HepG2 (cell line): ENCODE data around the gene C1orf74. TPM values are rescaled to one million over a fixed set of nuclear protein-coding genes. Genes with fewer than 3 reads are reported as not detected.
A peak's percentile ranks its signal among the peaks of the same experiment; 100 is the strongest.

Experiments used
- BCL6 ChIP-seq: IDR thresholded peaks from 2 replicates; pipeline ENCODE4 v1.6.1; 2016; ENCODE audit warnings: missing genetic modification reagents, missing compliant biosample characterization
- GABPB1 ChIP-seq: IDR thresholded peaks from 2 replicates; pipeline ENCODE4 v1.6.1; 2016; ENCODE audit warnings: mild to moderate bottlenecking, missing genetic modification reagents, moderate library complexity, missing compliant biosample characterization
- GATAD2A ChIP-seq: IDR thresholded peaks from 2 replicates; pipeline ENCODE4 v1.6.1; 2016
- HNRNPUL1 ChIP-seq: fragments of 200-400 bp; formaldehyde crosslinking; IDR thresholded peaks from 2 replicates; pipeline ENCODE4 v1.6.1; 2017; ENCODE audit warnings: low read depth, mild to moderate bottlenecking, low read length, moderate library complexity
- IKZF1 ChIP-seq: fragments of 450-650 bp; IDR thresholded peaks from 2 replicates; pipeline ENCODE4 v1.7.1; 2016
- LCORL ChIP-seq, 2 experiments: fragments of 450-650 bp in 1 of 2; sonication (generic) in 1 of 2; formaldehyde crosslinking in 1 of 2; IDR thresholded peaks; 2 replicates each; pipeline versions ENCODE4 v1.5.0 to v1.6.1; 2017 to 2020; ENCODE audit warnings: antibody characterized with exemption in 1 of 2, missing genetic modification reagents in 1 of 2
- MAF1 ChIP-seq: sonication (generic); formaldehyde crosslinking; IDR thresholded peaks from 2 replicates; pipeline ENCODE4 v1.5.0; 2020; ENCODE audit warnings: missing genetic modification reagents, borderline replicate concordance
- MLLT10 ChIP-seq: sonication (generic); formaldehyde crosslinking; IDR thresholded peaks from 2 replicates; pipeline ENCODE4 v1.4.0; 2020; ENCODE audit warnings: missing genetic modification reagents
- MYC ChIP-seq: sonication (generic); formaldehyde crosslinking; IDR thresholded peaks from 2 replicates; pipeline ENCODE4 v1.9.0; 2021; ENCODE audit warnings: missing genetic modification reagents, borderline replicate concordance
- NR0B2 ChIP-seq: sonication (generic); formaldehyde crosslinking; IDR thresholded peaks from 2 replicates; pipeline ENCODE4 v1.4.0; 2020; ENCODE audit warnings: mild to moderate bottlenecking, missing genetic modification reagents
- PITX1 ChIP-seq: sonication (generic); formaldehyde crosslinking; IDR thresholded peaks from 2 replicates; pipeline ENCODE4 v1.5.1; 2020; ENCODE audit warnings: mild to moderate bottlenecking, missing genetic modification reagents
- SPEN ChIP-seq: sonication (generic); formaldehyde crosslinking; IDR thresholded peaks from 2 replicates; pipeline ENCODE4 v1.5.1; 2020; ENCODE audit warnings: low read depth, mild to moderate bottlenecking, missing genetic modification reagents
- SYNCRIP ChIP-seq: fragments of 200-400 bp; formaldehyde crosslinking; IDR thresholded peaks from 2 replicates; pipeline ENCODE4 v1.6.1; 2018; ENCODE audit warnings: mild to moderate bottlenecking, low read depth, low read length; ENCODE audit not compliant: insufficient read depth
- TAF15 ChIP-seq: fragments of 200-400 bp; formaldehyde crosslinking; IDR thresholded peaks from one replicate; pipeline ENCODE4 v1.6.1; 2018; ENCODE audit warnings: mild to moderate bottlenecking, low read depth, low read length; ENCODE audit not compliant: poor library complexity, severe bottlenecking
- TEAD3 ChIP-seq: optimal IDR thresholded peaks from 2 replicates; pipeline ENCODE3; 2016; ENCODE audit warnings: borderline replicate concordance
- ZNF263 ChIP-seq: sonication (generic); formaldehyde crosslinking; IDR thresholded peaks from 2 replicates; pipeline ENCODE4 v1.4.0; 2020; ENCODE audit warnings: missing genetic modification reagents
- ZNF451 ChIP-seq: sonication (generic); formaldehyde crosslinking; IDR thresholded peaks from 2 replicates; pipeline ENCODE4 v1.5.0; 2020; ENCODE audit warnings: mild to moderate bottlenecking, missing genetic modification reagents
- ZNF800 ChIP-seq: sonication (generic); formaldehyde crosslinking; IDR thresholded peaks from 2 replicates; pipeline ENCODE4 v1.4.0; 2020; ENCODE audit warnings: missing genetic modification reagents
- polyA plus RNA-seq, 8 experiments: library from polyadenylated mRNA; depleted of rRNA in 3 of 8; stranded (reverse) in 7 of 8; unstranded in 1 of 8; fragments of >200 nt; fragmentation: Illumina TruSeq in 4 of 8; extraction: Trizol in 4 of 8; gene quantifications; 2 replicates each; pipeline versions ENCODE4 v1.2.1 to v1.2.3, GENCODE V29; 2011 to 2016; ENCODE audit warnings: low read depth in 4 of 8, missing spikeins in 1 of 8, mixed read lengths in 1 of 8; ENCODE audit not compliant: insufficient read depth in 1 of 8
- total RNA-seq, 5 experiments: library from RNA; depleted of rRNA; stranded (reverse); fragments of >200 nt; fragmentation: Illumina TruSeq; extraction: Trizol; gene quantifications; 2 replicates each; pipeline ENCODE4 v1.2.3, GENCODE V29; 2016; ENCODE audit warnings: low read depth in 1 of 5
- TF ChIP-seq, protein P1 (sequence below): sonication (generic); formaldehyde crosslinking; IDR thresholded peaks from 2 replicates; pipeline ENCODE4 v1.8.0; 2022; ENCODE audit warnings: missing genetic modification reagents, mild to moderate bottlenecking, inconsistent platforms, borderline replicate concordance
- TF ChIP-seq, protein P2 (sequence below): sonication (generic); formaldehyde crosslinking; IDR thresholded peaks from 2 replicates; pipeline ENCODE4 v1.4.0; 2020; ENCODE audit warnings: missing genetic modification reagents, borderline replicate concordance
- TF ChIP-seq, protein P3 (sequence below): sonication (generic); formaldehyde crosslinking; IDR thresholded peaks from 2 replicates; pipeline ENCODE4 v1.8.0; 2023; ENCODE audit warnings: mild to moderate bottlenecking, missing genetic modification reagents

C1orf74 gene
- total and polyA plus RNA-seq, 2 of the 13 experiments (the other 11 are each of a cell fraction or from before 2014, with no cell fraction given), result 0.33 to 0.71 TPM

GRCh38 chr1:209747580-209748262, 36.6 kb downstream of the C1orf74 start (continued):
- peak; percentile 62; the same call in 1 of the 2 replicates for TF ChIP-seq MYC
- TF ChIP-seq MLLT10 (CRISPR knock-in tag), result no peak
- 0 out of 2 replicates have a peak, but pooled peaks have one; percentile 29 for TF ChIP-seq BCL6 (CRISPR knock-in tag)
- TF ChIP-seq, protein P1, sequence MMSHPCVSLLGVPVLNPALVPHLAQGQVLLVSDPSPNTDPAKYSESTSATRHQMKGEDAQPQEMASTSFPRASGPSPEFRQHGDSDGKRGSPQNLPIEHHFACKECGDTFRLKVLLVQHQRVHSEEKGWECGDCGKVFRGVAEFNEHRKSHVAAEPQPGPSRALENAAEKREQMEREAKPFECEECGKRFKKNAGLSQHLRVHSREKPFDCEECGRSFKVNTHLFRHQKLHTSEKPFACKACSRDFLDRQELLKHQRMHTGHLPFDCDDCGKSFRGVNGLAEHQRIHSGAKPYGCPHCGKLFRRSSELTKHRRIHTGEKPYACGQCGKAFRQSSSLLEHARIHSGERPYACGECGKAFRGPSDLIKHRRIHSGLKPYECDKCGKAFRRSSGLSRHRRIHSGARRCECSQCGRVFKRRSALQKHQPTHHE (CRISPR knock-in tag), result no peak
- no peak for TF ChIP-seq SYNCRIP
- TF ChIP-seq PITX1 (CRISPR knock-in tag), result no peak
- no peak for TF ChIP-seq ZNF800 (CRISPR knock-in tag)
- peak; percentile 76; the same call in 1 of the 2 replicates for TF ChIP-seq GABPB1 (CRISPR knock-in tag)
- no peak for TF ChIP-seq LCORL (IDR thresholded peaks at IDR 0.05)
- peak; percentile 71; the same call in 1 of the 2 replicates for TF ChIP-seq LCORL (CRISPR knock-in tag; IDR thresholded peaks at IDR 0.05)
- peak; percentile 59 for TF ChIP-seq TEAD3 (CRISPR knock-in tag)
- TF ChIP-seq GATAD2A, result peak; percentile 67
- TF ChIP-seq MAF1, result no peak
- TF ChIP-seq, protein P2, sequence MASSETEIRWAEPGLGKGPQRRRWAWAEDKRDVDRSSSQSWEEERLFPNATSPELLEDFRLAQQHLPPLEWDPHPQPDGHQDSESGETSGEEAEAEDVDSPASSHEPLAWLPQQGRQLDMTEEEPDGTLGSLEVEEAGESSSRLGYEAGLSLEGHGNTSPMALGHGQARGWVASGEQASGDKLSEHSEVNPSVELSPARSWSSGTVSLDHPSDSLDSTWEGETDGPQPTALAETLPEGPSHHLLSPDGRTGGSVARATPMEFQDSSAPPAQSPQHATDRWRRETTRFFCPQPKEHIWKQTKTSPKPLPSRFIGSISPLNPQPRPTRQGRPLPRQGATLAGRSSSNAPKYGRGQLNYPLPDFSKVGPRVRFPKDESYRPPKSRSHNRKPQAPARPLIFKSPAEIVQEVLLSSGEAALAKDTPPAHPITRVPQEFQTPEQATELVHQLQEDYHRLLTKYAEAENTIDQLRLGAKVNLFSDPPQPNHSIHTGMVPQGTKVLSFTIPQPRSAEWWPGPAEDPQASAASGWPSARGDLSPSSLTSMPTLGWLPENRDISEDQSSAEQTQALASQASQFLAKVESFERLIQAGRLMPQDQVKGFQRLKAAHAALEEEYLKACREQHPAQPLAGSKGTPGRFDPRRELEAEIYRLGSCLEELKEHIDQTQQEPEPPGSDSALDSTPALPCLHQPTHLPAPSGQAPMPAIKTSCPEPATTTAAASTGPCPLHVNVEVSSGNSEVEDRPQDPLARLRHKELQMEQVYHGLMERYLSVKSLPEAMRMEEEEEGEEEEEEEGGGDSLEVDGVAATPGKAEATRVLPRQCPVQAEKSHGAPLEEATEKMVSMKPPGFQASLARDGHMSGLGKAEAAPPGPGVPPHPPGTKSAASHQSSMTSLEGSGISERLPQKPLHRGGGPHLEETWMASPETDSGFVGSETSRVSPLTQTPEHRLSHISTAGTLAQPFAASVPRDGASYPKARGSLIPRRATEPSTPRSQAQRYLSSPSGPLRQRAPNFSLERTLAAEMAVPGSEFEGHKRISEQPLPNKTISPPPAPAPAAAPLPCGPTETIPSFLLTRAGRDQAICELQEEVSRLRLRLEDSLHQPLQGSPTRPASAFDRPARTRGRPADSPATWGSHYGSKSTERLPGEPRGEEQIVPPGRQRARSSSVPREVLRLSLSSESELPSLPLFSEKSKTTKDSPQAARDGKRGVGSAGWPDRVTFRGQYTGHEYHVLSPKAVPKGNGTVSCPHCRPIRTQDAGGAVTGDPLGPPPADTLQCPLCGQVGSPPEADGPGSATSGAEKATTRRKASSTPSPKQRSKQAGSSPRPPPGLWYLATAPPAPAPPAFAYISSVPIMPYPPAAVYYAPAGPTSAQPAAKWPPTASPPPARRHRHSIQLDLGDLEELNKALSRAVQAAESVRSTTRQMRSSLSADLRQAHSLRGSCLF (CRISPR knock-in tag), result no peak
- TF ChIP-seq, protein P3, sequence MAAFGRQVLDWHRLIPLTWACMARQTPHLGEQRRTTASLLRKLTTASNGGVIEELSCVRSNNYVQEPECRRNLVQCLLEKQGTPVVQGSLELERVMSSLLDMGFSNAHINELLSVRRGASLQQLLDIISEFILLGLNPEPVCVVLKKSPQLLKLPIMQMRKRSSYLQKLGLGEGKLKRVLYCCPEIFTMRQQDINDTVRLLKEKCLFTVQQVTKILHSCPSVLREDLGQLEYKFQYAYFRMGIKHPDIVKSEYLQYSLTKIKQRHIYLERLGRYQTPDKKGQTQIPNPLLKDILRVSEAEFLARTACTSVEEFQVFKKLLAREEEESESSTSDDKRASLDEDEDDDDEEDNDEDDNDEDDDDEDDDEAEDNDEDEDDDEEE (CRISPR knock-in tag), result no peak
- TF ChIP-seq ZNF263 (CRISPR knock-in tag), result no peak
- TF ChIP-seq ZNF451, result no peak
- TF ChIP-seq TAF15, result no peak
- peak; percentile 80 for TF ChIP-seq SPEN (CRISPR knock-in tag)
- TF ChIP-seq IKZF1, result no peak
- no peak for TF ChIP-seq NR0B2 (CRISPR knock-in tag)
- no peak for TF ChIP-seq HNRNPUL1
